ENCODE results near the gene TXN2. TPM values are rescaled to one million over a fixed set of nuclear protein-coding genes. Genes with fewer than 3 reads are reported as not detected.

Gene TXN2
- total RNA-seq, 3 donors from 2014 or later, result 73.2 to 101 (median 95.8) TPM

GRCh38 chr22:36514766-36515165 is 33.3 kb upstream of the TXN2 start:
- H3K4me3 ChIP-seq, result no peak overlapping the region
- no peak for ATAC-seq
- H3K36me3 ChIP-seq (ENCODE audit: low read depth), result peaks cover 70% of the 10 kb centered on the region
- TF ChIP-seq, protein P1, sequence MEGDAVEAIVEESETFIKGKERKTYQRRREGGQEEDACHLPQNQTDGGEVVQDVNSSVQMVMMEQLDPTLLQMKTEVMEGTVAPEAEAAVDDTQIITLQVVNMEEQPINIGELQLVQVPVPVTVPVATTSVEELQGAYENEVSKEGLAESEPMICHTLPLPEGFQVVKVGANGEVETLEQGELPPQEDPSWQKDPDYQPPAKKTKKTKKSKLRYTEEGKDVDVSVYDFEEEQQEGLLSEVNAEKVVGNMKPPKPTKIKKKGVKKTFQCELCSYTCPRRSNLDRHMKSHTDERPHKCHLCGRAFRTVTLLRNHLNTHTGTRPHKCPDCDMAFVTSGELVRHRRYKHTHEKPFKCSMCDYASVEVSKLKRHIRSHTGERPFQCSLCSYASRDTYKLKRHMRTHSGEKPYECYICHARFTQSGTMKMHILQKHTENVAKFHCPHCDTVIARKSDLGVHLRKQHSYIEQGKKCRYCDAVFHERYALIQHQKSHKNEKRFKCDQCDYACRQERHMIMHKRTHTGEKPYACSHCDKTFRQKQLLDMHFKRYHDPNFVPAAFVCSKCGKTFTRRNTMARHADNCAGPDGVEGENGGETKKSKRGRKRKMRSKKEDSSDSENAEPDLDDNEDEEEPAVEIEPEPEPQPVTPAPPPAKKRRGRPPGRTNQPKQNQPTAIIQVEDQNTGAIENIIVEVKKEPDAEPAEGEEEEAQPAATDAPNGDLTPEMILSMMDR (IDR thresholded peaks at IDR 0.05), result no peak
- H3K9me3 ChIP-seq, result no peaks in the 10 kb centered on the region
- no peaks in the 10 kb centered on the region for H3K4me1 ChIP-seq (ENCODE audit: low read depth)
- no peak for DNase-seq
- intact Hi-C loops (cut with DNase I, micrococcal nuclease), result no loop called here

DNA sequence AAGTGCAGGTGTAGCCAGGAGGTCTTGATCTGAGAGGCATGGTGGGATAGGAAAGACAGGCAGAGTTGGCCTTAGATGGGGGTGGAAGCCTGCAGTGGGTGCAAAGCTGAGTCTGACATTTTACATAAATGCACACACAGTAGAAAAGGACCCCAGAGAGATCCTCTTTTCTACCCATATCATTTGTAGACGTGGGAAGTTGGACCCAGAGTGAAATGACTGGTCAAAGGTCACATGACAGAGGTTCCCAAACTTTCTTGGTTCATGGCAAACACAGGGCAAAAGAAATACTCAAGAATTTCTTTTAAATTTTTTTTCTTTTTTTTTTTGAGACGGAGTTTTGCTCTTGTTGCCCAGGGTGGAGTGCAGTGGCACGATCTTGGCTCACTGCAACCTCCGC is 31.6 kb upstream of the TXN2 start:
- ATAC-seq (no peak), DNase-seq (no peak)
- H3K4me1 ChIP-seq (ENCODE audit: low read depth), result no peaks in the 10 kb centered on the region
- no peak overlapping the region for H3K4me3 ChIP-seq
- H3K36me3 ChIP-seq (ENCODE audit: low read depth), result peaks cover 59% of the 10 kb centered on the region
- intact Hi-C loops (cut with DNase I, micrococcal nuclease), result no loop called here
- no peaks in the 10 kb centered on the region for H3K9me3 ChIP-seq
- TF ChIP-seq, protein P1 (IDR thresholded peaks at IDR 0.05), result no peak

DNA sequence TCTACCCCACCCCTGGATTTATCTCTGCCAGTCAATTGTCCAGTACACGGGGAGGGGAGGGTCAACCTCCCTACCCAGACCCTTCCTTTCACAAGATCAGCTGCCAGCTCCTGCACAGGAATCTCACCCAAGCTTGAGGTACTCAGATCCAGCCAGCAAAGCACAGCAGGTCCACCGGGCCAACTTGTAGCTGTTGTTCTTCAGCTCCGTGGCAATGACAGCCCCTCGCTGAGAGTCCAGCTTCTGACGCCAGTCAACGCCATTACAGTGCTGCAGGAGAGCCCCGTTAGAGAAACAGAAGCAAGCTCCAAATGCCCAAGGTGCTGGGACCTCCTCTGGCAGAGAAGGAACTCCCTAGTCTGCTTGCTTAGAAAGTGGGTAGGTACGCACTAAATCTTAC is 30.9 kb upstream of the TXN2 start:
- Histone ChIP-seq H3K36me3 (ENCODE audit: low read depth) (peaks cover 55% of the 10 kb centered on the region), H3K4me3 (no peak overlapping the region), H3K9me3 (no peaks in the 10 kb centered on the region), H3K4me1 (ENCODE audit: low read depth) (peaks cover 1% of the 10 kb centered on the region)
- ATAC-seq, result no peak
- intact Hi-C loops (cut with DNase I, micrococcal nuclease), result no loop called here
- no peak for DNase-seq
- TF ChIP-seq, protein P1 (IDR thresholded peaks at IDR 0.05), result no peak

DNA sequence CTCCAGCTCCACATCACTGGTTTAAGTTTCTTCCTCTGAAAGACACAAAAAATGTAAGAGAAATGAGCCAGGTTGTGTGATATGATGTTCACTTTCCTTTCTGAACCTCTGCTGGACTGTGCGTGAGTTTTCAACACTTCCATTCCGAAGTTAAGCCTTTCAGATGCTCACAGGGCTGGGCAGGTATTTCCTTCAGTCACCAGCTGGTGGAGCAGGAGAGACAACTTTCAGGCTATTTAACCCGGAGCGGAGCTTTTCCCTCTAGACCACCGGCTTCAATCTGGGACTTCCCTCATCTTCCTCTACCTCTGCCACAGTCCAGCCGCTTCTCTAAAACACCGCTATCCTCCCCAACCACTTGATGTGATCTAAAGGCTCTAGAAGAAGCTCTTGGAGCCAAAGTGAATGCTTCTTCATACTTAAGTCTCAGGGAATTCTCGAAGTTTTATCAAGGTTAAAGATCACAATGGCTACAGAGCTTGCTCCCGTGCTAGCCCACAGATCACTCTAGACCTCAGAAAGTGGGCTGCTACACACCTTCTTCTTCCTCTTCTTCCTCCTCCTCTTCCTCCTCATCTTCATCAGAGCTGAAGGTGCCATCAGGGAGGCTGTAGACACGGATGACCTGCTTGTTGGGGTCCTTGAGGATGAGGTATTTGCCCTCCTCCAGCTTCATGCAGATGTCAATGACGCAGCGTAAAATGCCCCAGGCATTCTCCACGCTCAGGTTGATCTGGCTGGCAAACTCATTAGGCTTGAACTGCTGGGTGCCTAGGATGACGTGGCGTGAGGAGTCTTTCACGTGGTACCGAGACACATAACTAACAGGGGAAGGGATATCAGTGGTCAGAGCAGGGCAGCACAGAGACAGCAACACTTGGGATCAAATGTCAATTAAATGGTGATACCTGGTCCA is 29.8 kb upstream of the TXN2 start:
- peaks cover 44% of the 10 kb centered on the region for H3K36me3 ChIP-seq (ENCODE audit: low read depth)
- H3K9me3 ChIP-seq, result no peaks in the 10 kb centered on the region
- H3K4me1 ChIP-seq (ENCODE audit: low read depth), result peaks cover 9% of the 10 kb centered on the region
- DNase-seq, result peak in 1 of 3 donors; percentile 60
- peak; percentile 28 for ATAC-seq
- TF ChIP-seq, protein P1 (IDR thresholded peaks at IDR 0.05), result no peak
- intact Hi-C loops (cut with DNase I, micrococcal nuclease), result no loop called here
- H3K4me3 ChIP-seq, result no peak overlapping the region

- Histone ChIP-seq H3K4me3 (no peak overlapping the region), H3K4me1 (ENCODE audit: low read depth) (peaks cover 9% of the 10 kb centered on the region), H3K9me3 (no peaks in the 10 kb centered on the region), H3K36me3 (ENCODE audit: low read depth) (peaks cover 36% of the 10 kb centered on the region)
- TF ChIP-seq, protein P1 (IDR thresholded peaks at IDR 0.05), result no peak
- DNase-seq, result no peak
- intact Hi-C loops (cut with DNase I, micrococcal nuclease), result no loop called here
- no peak for ATAC-seq
These were observed 28.9 kb upstream of the TXN2 start for GRCh38 chr22:36510384-36510783.
